Urinary bladder (tissue), 4 donors: ENCODE measurements around the gene OPN1MW2. TPM values are rescaled to one million over a fixed set of nuclear protein-coding genes. Genes with fewer than 3 reads are reported as not detected.
"Not testable (repeated sequence)": the region's sequence is repeated elsewhere in the genome, so short reads cannot be mapped to it uniquely, and the experiment has no call there.

Source experiments
- DNase-seq: peaks from one replicate; pipeline ENCODE4 v3.0.0-alpha.2; 2015; ENCODE audit errors: extremely low spot score
- H3K27ac ChIP-seq: one replicate; pipeline ENCODE4 v1.5.1; 2013; ENCODE audit warnings: low read depth, mild to moderate bottlenecking, moderate library complexity
- H3K36me3 ChIP-seq: one replicate; pipeline ENCODE4 v1.6.1; 2013; ENCODE audit warnings: mild to moderate bottlenecking, moderate library complexity; ENCODE audit not compliant: insufficient read depth
- H3K4me1 ChIP-seq: one replicate; pipeline ENCODE4 v1.6.1; 2013; ENCODE audit warnings: mild to moderate bottlenecking, moderate library complexity; ENCODE audit not compliant: insufficient read depth
- H3K4me3 ChIP-seq: one replicate; pipeline ENCODE4 v1.5.1; 2013; ENCODE audit warnings: low read depth, low read length
- WGBS: extraction: QIAGEN DNeasy Blood & Tissue Kit; methylation state at CpG from one replicate; pipeline ENCODE4 v1.1.7; 2013; 5-methylcytosine and 5-hydroxymethylcytosine counted together
- polyA plus RNA-seq: library from polyadenylated mRNA; stranded (reverse); fragments of 200-250 nt; gene quantifications from one replicate; pipeline ENCODE4 v1.2.3, GENCODE V29; 2013
- total RNA-seq: library from RNA; depleted of rRNA; stranded (reverse); fragments of >200 nt; gene quantifications from one replicate; pipeline ENCODE4 v1.2.3, GENCODE V29; 2014
- donor health status: healthy with polysubstance abuse.
- donor health status: healthy.

Gene OPN1MW2
- total and polyA plus RNA-seq, 2 donors: not detected

DNA sequence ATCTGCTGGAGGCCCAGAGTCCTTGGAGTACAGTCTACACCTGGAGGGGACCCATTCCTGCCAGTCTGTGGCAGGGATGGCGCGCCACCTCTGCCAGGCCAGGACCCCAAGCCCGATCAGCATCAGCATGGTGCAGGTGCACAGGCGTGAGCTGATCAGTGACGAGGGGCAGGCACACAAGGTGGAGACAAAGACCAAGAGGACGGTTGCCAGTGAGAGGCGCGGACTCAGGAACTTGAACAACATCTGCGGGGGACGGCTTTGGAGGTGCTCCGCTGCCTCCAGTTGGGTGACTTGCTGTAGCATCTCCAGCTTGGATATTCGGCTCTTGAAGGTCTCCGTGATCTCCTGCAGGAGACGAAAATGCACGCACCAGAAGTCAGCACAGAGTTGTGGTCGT is 14.1 kb downstream of the OPN1MW2 start:
- not testable (repeated sequence) for H3K36me3 ChIP-seq, H3K4me1 ChIP-seq, H3K27ac ChIP-seq, H3K4me3 ChIP-seq, DNase-seq
- WGBS: no CpG with 5 or more reads among the region's 16 CpGs

- H3K36me3 ChIP-seq, H3K4me3 ChIP-seq, DNase-seq, H3K27ac ChIP-seq, H3K4me1 ChIP-seq: not testable (repeated sequence)
- WGBS: 82% methylated on average over 9 of the region's 11 CpGs
Measured at GRCh38 chrX:154238939-154239559, 19.5 kb downstream of the OPN1MW2 start.

GRCh38 chrX:154239982-154240503 is 20.5 kb downstream of the OPN1MW2 start:
- H3K36me3 ChIP-seq, DNase-seq, H3K27ac ChIP-seq, H3K4me3 ChIP-seq, H3K4me1 ChIP-seq: not testable (repeated sequence)
- 87% methylated on average over 6 of the region's 8 CpGs for WGBS

GRCh38 chrX:154247377-154248045 is 28.0 kb downstream of the OPN1MW2 start:
- not testable (repeated sequence) for H3K27ac ChIP-seq, H3K36me3 ChIP-seq, H3K4me1 ChIP-seq, DNase-seq, H3K4me3 ChIP-seq
- no CpG with 5 or more reads among the region's 17 CpGs for WGBS

- not testable (repeated sequence) for H3K36me3 ChIP-seq, H3K4me1 ChIP-seq, H3K4me3 ChIP-seq, DNase-seq, H3K27ac ChIP-seq
- no CpG with 5 or more reads among the region's 10 CpGs for WGBS
Measured at GRCh38 chrX:154248076-154248475, 28.5 kb downstream of the OPN1MW2 start.

DNA sequence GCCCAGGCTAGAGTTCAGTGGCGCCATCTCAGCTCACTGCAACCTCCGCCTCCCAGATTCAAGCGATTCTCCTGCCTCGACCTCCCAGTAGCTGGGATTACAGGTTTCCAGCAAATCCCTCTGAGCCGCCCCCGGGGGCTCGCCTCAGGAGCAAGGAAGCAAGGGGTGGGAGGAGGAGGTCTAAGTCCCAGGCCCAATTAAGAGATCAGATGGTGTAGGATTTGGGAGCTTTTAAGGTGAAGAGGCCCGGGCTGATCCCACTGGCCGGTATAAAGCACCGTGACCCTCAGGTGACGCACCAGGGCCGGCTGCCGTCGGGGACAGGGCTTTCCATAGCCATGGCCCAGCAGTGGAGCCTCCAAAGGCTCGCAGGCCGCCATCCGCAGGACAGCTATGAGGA is 37.7 kb downstream of the OPN1MW2 start, which contains the start of gene OPN1MW3:
OPN1MW3 (plus strand) TSS at position 301 of the 400 bp plus-strand sequence; CDS start at position 339, 38 bp downstream.
- no CpG with 5 or more reads among the region's 17 CpGs for WGBS

GRCh38 chrX:154258711-154259110 is 39.2 kb downstream of the OPN1MW2 start:
- not testable (repeated sequence) for H3K4me1 ChIP-seq, H3K27ac ChIP-seq, H3K36me3 ChIP-seq, H3K4me3 ChIP-seq, DNase-seq
- no CpG with 5 or more reads among the region's 10 CpGs for WGBS

More for the DNA sequence above, 37.7 kb downstream of the OPN1MW2 start, which contains the start of gene OPN1MW3:
- H3K27ac ChIP-seq, DNase-seq, H3K4me1 ChIP-seq, H3K36me3 ChIP-seq, H3K4me3 ChIP-seq: not testable (repeated sequence)

DNA sequence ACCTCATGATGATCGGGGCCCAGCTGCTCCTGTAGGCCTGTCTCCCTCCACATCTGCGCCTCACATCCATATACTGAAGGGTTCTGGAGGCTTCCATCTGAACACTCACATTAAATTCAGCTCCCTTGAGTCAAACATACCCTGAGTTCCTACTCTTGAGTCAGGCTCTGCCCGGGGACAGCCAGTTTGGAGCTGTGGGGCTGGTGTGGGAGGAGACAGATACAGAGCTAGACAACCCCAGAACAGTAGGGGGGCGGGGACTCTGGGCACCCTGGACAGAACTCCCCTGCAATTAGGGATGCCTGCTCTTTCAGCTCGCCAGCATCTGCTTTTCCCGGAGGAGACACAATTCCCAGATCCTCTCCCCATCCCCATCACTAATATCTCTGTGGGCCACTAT is 43.5 kb downstream of the OPN1MW2 start:
- not testable (repeated sequence) for H3K27ac ChIP-seq, H3K4me1 ChIP-seq, H3K36me3 ChIP-seq, DNase-seq, H3K4me3 ChIP-seq
- no CpG with 5 or more reads among the region's 6 CpGs for WGBS

DNA sequence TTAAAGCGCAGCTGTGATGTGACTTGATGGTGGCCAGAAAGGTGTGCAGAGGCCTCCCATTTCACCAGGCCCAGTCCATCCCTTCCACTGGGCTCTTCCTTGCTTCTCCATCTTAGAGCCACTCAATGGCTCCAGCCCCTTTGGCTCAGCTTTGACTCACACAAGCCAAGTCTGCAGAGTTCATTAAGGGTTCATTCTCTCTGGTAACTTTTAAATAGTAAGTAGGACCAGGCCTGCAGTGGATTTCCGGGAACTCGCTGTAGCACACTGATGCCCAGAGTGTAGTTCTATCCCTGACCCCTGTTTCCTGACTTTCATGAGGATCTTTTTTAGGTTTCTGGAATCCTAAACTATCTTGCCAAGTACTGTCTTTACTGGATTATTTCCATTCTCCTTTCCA is 49.7 kb downstream of the OPN1MW2 start:
- H3K4me1 ChIP-seq, DNase-seq, H3K27ac ChIP-seq, H3K36me3 ChIP-seq, H3K4me3 ChIP-seq: not testable (repeated sequence)
- WGBS: no CpG with 5 or more reads among the region's 3 CpGs

Other genes with a start within 250 kb of the OPN1MW2 start
- 15.4 TPM for gene HCFC1, start 247.9 kb upstream of the OPN1MW2 start, total RNA-seq
- 35.2 TPM for gene HCFC1, start 247.9 kb upstream of the OPN1MW2 start, polyA plus RNA-seq
- gene TMEM187, start 247.0 kb upstream of the OPN1MW2 start, total RNA-seq: 2.3 TPM
- 13.6 TPM for gene TMEM187, start 247.0 kb upstream of the OPN1MW2 start, polyA plus RNA-seq
- gene IRAK1, start 199.9 kb upstream of the OPN1MW2 start, total RNA-seq: 9.5 TPM
- gene IRAK1, start 199.9 kb upstream of the OPN1MW2 start, polyA plus RNA-seq: 67.2 TPM
- 30.5 TPM for gene MECP2, start 122.0 kb upstream of the OPN1MW2 start, total RNA-seq
- gene MECP2, start 122.0 kb upstream of the OPN1MW2 start, polyA plus RNA-seq: 25.9 TPM
- gene OPN1LW, start 75.5 kb upstream of the OPN1MW2 start, total RNA-seq: not detected
- gene OPN1LW, start 75.5 kb upstream of the OPN1MW2 start, polyA plus RNA-seq: not detected
- not detected for gene OPN1MW, start 37.2 kb upstream of the OPN1MW2 start, total RNA-seq
- not detected for gene OPN1MW, start 37.2 kb upstream of the OPN1MW2 start, polyA plus RNA-seq
- gene OPN1MW3, start 37.8 kb downstream of the OPN1MW2 start, total RNA-seq: not detected
- gene OPN1MW3, start 37.8 kb downstream of the OPN1MW2 start, polyA plus RNA-seq: not detected
- gene TEX28, start 75.4 kb downstream of the OPN1MW2 start, total RNA-seq: not detected
- gene TEX28, start 75.4 kb downstream of the OPN1MW2 start, polyA plus RNA-seq: not detected
- 0.32 TPM for gene TKTL1, start 76.0 kb downstream of the OPN1MW2 start, total RNA-seq
- gene TKTL1, start 76.0 kb downstream of the OPN1MW2 start, polyA plus RNA-seq: 0.19 TPM
- gene FLNA, start 154.9 kb downstream of the OPN1MW2 start, total RNA-seq: 1,306 TPM
- gene FLNA, start 154.9 kb downstream of the OPN1MW2 start, polyA plus RNA-seq: 6,054 TPM
- gene EMD, start 159.5 kb downstream of the OPN1MW2 start, total RNA-seq: 25.9 TPM
- gene EMD, start 159.5 kb downstream of the OPN1MW2 start, polyA plus RNA-seq: 138 TPM
- 3,691 TPM for gene RPL10, start 178.6 kb downstream of the OPN1MW2 start, total RNA-seq
- 5,631 TPM for gene RPL10, start 178.6 kb downstream of the OPN1MW2 start, polyA plus RNA-seq
- gene DNASE1L1, start 189.5 kb downstream of the OPN1MW2 start, total RNA-seq: 11.9 TPM
- gene DNASE1L1, start 189.5 kb downstream of the OPN1MW2 start, polyA plus RNA-seq: 22.3 TPM
- gene TAFAZZIN, start 191.8 kb downstream of the OPN1MW2 start, total RNA-seq: 13.4 TPM
- gene TAFAZZIN, start 191.8 kb downstream of the OPN1MW2 start, polyA plus RNA-seq: 33.4 TPM
- gene ATP6AP1, start 208.9 kb downstream of the OPN1MW2 start, total RNA-seq: 25.5 TPM
- 91.8 TPM for gene ATP6AP1, start 208.9 kb downstream of the OPN1MW2 start, polyA plus RNA-seq
- gene GDI1, start 217.4 kb downstream of the OPN1MW2 start, total RNA-seq: 33.0 TPM
- 138 TPM for gene GDI1, start 217.4 kb downstream of the OPN1MW2 start, polyA plus RNA-seq
- gene FAM50A, start 224.4 kb downstream of the OPN1MW2 start, total RNA-seq: 14.9 TPM
- gene FAM50A, start 224.4 kb downstream of the OPN1MW2 start, polyA plus RNA-seq: 81.9 TPM
- gene PLXNA3, start 238.5 kb downstream of the OPN1MW2 start, total RNA-seq: 17.3 TPM
- gene PLXNA3, start 238.5 kb downstream of the OPN1MW2 start, polyA plus RNA-seq: 10.1 TPM